ENCODE data around the gene TMEM178B.
"Not testable (repeated sequence)": the region's sequence is repeated elsewhere in the genome, so short reads cannot be mapped to it uniquely, and the experiment has no call there.

Gene TMEM178B

GRCh38 chr7:141359740-141360415 is 286.0 kb downstream of the TMEM178B start:
- no peak for DNase-seq

GRCh38 chr7:141360416-141360760 is 286.5 kb downstream of the TMEM178B start:
- no peak for DNase-seq

GRCh38 chr7:141360803-141361202 is 286.9 kb downstream of the TMEM178B start:
- DNase-seq: no peak

GRCh38 chr7:141361479-141361878 is 287.6 kb downstream of the TMEM178B start:
- DNase-seq: no peak

GRCh38 chr7:141361960-141362359 is 288.1 kb downstream of the TMEM178B start:
- no peak for DNase-seq

- no peak for DNase-seq
Measured at GRCh38 chr7:141362580-141363435, 288.9 kb downstream of the TMEM178B start.

GRCh38 chr7:141363748-141364147 is 289.9 kb downstream of the TMEM178B start:
- no peak for DNase-seq

GRCh38 chr7:141366091-141366621 is 292.3 kb downstream of the TMEM178B start:
- no peak for DNase-seq

- no peak for DNase-seq
Measured at GRCh38 chr7:141369422-141369821, 295.6 kb downstream of the TMEM178B start.

GRCh38 chr7:141370178-141370577 is 296.3 kb downstream of the TMEM178B start:
- DNase-seq: no peak

GRCh38 chr7:141370650-141371049 is 296.8 kb downstream of the TMEM178B start:
- DNase-seq: no peak

GRCh38 chr7:141374425-141374824 is 300.6 kb downstream of the TMEM178B start:
- DNase-seq: no peak

- no peak for DNase-seq
Measured at GRCh38 chr7:141375442-141375841, 301.6 kb downstream of the TMEM178B start.

- no peak for DNase-seq
Measured at GRCh38 chr7:141377906-141378305, 304.0 kb downstream of the TMEM178B start.

GRCh38 chr7:141378405-141378804 is 304.5 kb downstream of the TMEM178B start:
- DNase-seq: no peak

GRCh38 chr7:141381794-141382427 is 308.0 kb downstream of the TMEM178B start:
- DNase-seq: no peak

GRCh38 chr7:141383356-141383755 is 309.5 kb downstream of the TMEM178B start:
- DNase-seq: not testable (repeated sequence)

- no peak for DNase-seq
Measured at GRCh38 chr7:141386881-141387280, 313.0 kb downstream of the TMEM178B start.

- DNase-seq: no peak
Measured at GRCh38 chr7:141387521-141388217, 313.8 kb downstream of the TMEM178B start.

GRCh38 chr7:141389140-141389796 is 315.4 kb downstream of the TMEM178B start:
- no peak for DNase-seq

GRCh38 chr7:141390339-141390738 is 316.5 kb downstream of the TMEM178B start:
- DNase-seq: no peak

GRCh38 chr7:141393056-141393455 is 319.2 kb downstream of the TMEM178B start:
- no peak for DNase-seq
